GM18520 (cell line): ENCODE results near the gene PTGFRN.
"Not testable (repeated sequence)": the region's sequence is repeated elsewhere in the genome, so short reads cannot be mapped to it uniquely, and the experiment has no call there.

Experiments used
- ATAC-seq: cut with Tn5 transposase; IDR thresholded peaks from one replicate; pipeline ENCODE4 v1.9.1; 2021; ENCODE audit not compliant: unreplicated experiment

PTGFRN gene

GRCh38 chr1:116909512-116910378 is at the start of gene PTGFRN:
Gene PTGFRN (plus strand): TSS chr1:116909916. CDS start chr1:116910204, 288 bp downstream.
- ATAC-seq, result no peak

DNA sequence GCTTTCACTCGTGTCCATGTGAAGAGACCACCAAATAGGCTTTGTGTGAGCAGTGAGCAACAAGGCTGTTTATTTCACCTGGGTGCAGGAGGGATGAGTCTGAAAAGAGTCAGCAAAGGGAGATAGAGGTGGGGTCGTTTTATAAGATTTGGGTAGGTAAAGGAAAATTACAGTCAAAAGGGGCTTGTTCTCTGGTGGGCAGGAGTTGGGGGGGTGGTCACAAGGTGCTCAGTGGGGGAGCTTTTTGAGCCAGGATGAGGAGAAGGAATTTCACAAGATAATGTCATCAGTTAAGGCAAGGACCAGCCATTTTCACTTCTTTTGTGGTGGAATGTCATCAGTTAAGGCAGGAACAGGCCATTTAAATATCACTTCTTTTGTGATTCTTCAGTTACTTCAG is 49.5 kb upstream of the PTGFRN start:
- not testable (repeated sequence) for ATAC-seq

- no peak for ATAC-seq
These were observed 48.6 kb upstream of the PTGFRN start for GRCh38 chr1:116861137-116861536.

DNA sequence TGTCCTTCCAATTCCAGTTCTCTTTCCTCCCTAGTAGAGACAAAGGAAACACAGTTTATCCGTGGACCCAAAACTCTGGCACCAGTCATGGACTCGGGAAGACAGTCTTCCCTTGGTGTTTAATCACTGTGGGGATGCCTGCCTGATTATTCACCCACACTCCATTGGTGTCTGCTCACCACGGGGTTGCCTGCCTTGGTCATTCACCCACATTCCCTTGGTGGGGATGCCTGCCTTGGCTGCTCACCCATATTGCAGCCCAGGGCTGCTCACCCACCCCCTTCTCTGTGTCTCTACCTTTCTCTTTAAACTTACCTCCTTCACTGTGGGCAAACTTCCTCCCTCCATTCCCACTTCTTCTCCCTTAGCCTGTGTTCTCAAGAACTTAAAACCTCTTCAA is 46.7 kb upstream of the PTGFRN start:
- not testable (repeated sequence) for ATAC-seq

GRCh38 chr1:116866478-116866877 is 43.2 kb upstream of the PTGFRN start:
- ATAC-seq, result not testable (repeated sequence)

- no peak for ATAC-seq
These were observed 41.3 kb upstream of the PTGFRN start for GRCh38 chr1:116868385-116868784.

- ATAC-seq, result no peak
These were observed 40.1 kb upstream of the PTGFRN start for GRCh38 chr1:116869611-116870010.

- ATAC-seq, result no peak
These were observed 39.4 kb upstream of the PTGFRN start for GRCh38 chr1:116870300-116870699.

GRCh38 chr1:116871779-116872146 is 38.0 kb upstream of the PTGFRN start:
- ATAC-seq, result no peak

DNA sequence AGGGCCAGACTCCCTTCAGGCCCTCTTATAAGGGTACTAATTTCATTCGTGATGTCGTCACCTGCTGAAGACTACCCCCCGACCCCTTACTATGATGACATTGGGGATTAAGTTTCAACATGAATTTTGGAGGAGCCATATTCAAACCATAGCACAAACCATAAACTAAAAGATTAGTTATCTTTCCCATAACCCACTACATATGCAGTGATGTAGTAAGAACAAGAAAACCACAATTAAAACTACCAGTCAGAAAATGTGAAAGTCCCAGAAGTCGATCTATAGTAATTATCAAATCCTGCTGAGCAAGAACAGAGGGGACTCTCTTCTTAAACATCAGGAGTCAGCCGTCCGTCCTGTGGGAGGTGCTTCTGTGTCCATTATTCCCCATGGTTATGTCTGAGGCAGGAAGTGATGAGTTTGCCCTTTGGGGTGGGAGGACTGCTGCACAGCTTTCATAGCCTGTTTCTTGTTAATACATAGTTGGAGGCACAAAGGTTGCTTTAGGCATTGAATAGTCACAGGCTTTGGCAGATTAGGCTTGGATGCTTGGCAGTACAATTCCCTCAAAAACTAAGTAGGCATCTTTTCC is 35.9 kb upstream of the PTGFRN start:
- ATAC-seq, result no peak

DNA sequence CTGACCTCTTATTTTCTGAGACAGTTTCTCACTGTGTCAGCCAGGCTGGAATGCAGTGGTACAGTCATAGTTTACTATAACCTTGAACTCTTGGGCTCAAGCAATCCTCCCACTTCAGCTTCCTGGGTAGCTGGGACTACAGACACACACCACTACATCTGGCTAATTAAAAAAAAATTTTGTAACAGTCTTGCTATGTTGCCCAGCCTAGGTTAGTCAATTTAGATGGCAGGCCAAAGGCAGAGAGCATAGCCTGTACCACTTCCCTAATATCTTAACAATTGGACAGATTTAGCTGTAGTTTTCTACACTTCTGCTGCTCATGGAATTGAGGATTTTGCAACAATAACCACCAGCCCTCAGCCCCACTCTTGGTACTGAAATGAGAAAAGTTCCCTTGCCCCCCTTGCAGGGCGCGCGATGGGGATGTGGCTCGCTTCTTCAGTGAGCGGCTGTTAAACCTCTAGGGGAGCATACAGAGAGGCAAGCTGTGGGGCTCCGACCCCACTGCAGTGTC is 34.9 kb upstream of the PTGFRN start:
- no peak for ATAC-seq

GRCh38 chr1:116875391-116875790 is 34.3 kb upstream of the PTGFRN start:
- no peak for ATAC-seq

- ATAC-seq, result not testable (repeated sequence)
These were observed 33.8 kb upstream of the PTGFRN start for GRCh38 chr1:116875946-116876345.

DNA sequence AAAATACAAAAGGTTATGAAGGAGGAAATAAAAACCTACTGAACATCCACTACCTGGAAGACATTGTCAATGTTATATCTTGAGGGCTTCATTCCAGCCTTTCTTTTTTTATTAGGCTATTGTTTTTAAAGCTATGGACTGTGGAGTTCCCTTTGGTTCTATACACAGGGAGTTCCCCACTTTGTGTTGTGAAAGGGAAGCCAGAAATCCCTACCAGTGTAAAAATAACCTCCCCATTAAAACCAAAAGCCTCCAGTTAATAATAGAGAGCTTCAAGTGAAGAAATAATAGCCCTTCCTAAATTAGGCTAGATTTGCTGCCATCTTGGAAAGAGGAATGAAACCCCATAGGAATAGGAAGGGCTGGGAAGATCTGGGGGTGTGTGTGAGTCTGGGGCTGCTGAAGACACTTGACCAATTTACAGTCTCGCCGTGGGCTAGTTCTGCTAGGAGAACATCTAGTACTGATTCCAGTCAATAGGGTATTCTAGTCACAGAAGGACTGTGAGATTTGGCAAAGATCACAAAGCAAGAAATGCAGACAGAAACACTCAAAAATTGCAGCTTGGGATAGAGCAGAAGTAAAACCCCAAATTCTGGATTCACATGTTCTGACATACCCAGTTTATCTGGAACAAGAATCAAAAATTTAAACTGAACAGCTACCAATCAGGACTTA is 32.4 kb upstream of the PTGFRN start:
- ATAC-seq, result no peak

DNA sequence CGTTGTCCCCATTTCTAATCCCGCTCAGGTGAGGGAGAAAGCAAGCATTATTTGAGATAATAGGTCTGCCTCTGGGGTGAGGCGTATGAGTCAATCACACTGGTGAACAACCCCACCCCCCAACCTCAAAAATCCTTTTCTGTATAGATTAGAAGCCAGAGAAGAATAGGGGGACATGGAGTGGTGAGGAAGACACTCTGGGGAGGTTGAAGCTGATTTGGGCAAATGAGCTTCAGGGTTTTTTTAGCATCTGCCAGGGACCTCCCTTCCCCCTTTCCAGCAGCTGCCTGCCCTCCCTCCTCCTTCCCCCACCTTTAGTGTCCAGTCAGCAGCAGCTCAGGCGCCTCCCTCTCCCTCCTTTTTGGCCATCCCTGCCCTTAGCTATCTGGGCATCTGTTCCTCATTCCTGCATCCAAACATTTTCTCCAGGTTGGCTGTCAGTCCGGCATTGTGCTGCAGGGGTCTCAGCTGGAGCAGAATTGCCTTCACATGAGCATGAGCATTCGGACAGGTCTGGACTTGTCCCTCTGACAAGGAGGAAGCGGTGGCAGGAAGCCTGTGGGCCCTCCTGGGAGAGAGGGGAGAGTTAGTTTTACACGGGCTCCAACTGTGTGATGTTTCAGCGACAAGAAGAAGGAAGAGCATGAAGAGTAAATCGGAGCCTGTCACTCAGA is 30.8 kb upstream of the PTGFRN start:
- peak; percentile 37 for ATAC-seq

GRCh38 chr1:116879478-116880133 is 30.1 kb upstream of the PTGFRN start:
- ATAC-seq, result no peak

GRCh38 chr1:116880917-116881316 is 28.8 kb upstream of the PTGFRN start:
- no peak for ATAC-seq

DNA sequence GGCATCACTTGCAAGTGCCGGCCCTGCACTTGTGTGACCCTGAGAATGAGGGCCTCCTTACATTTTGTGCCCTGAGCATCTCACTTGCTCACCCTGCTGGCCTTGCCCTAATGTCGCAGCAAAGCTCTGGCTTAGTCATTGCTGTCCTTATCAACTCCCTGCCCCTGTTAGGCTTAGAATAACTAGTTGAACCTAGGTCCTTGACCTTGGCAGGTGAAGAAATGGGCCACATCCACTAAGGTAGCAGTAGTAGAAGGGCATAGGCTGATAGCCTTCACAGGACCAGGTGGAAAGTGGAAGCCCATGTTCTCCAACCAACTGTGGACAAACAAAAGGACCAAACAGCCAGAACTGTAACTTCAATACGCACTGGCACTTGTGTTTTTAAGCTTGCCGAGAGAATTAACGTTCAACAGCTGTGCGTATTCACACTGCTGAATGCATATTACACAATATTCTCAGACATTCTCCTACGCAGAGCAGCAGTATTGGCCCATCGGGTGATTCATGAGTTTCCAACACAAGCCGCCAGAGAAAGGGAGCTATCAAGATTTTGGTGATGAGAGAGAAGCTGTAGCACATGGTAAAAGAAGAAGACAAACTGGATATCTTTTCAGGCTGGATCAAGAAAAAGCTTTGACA is 27.7 kb upstream of the PTGFRN start:
- no peak for ATAC-seq

DNA sequence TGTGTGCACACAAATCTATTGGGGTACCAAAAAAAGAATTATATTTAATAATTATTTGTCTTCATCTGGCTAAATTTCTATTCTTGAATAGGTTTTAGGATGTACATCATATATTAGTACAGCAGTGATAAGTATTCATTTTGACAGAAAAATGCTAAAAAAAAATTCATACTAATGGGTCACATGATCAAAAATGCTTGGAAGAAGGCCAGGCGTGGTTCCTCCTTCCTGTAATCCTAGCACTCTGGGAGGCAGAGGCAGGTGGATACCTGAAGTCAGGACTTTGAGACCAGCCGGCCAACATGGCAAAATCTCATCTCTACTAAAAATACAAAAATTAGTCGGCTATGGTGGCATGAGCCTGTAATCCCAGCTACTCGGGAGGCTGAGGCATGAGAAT is 26.9 kb upstream of the PTGFRN start:
- ATAC-seq, result no peak

GRCh38 chr1:116886291-116886878 is 23.3 kb upstream of the PTGFRN start:
- ATAC-seq, result no peak
